Measurements from ENCODE around the gene STRIP2. TPM values are rescaled to one million over a fixed set of nuclear protein-coding genes. Genes with fewer than 3 reads are reported as not detected.

STRIP2 gene
- total and polyA plus RNA-seq, 2 donors (not counting 1 experiment from before 2014, with no cell fraction given), result 0.21 to 0.79 TPM

GRCh38 chr7:129386506-129386905, 47.7 kb upstream of the STRIP2 start:
- H3K79me2 ChIP-seq (ENCODE audit: control insufficient read depth, insufficient read depth, low read length), result no peaks in the 10 kb centered on the region
- H3K9ac ChIP-seq (ENCODE audit: low read length), result no peak overlapping the region
- H3K27me3 Mint-ChIP-seq, result no peaks in the 10 kb centered on the region
- H3K4me3 Mint-ChIP-seq, result no peak overlapping the region
- no peak overlapping the region for H2AFZ ChIP-seq (ENCODE audit: insufficient read depth, low read depth, low read length, poor library complexity, severe bottlenecking)
- no peak overlapping the region for H3K27ac Mint-ChIP-seq
- no peaks in the 10 kb centered on the region for H3K4me1 ChIP-seq (ENCODE audit: control insufficient read depth in 2 of 2, insufficient read depth in 2 of 2, low read length in 2 of 2)
- no peak for ATAC-seq (ENCODE audit: low read depth)
- H3K27ac ChIP-seq (ENCODE audit: low read length in 2 of 2), result no peak overlapping the region
- DNase-seq, result no peak
- no peaks in the 10 kb centered on the region for H3K9me3 ChIP-seq (ENCODE audit: control extremely low read depth in 1 of 3, control insufficient read depth in 2 of 3, insufficient read depth in 1 of 3, low read length in 2 of 3)
- no peaks in the 10 kb centered on the region for H4K20me1 ChIP-seq (ENCODE audit: control insufficient read depth, insufficient read depth, low read length, poor library complexity, severe bottlenecking)
- POLR2A ChIA-PET, result no interaction called here
- H3K4me3 ChIP-seq (ENCODE audit: control extremely low read depth in 1 of 5, extremely low read depth in 1 of 5, insufficient read depth in 1 of 5, low read depth in 2 of 5, low read length in 4 of 5), result no peak overlapping the region
- no peaks in the 10 kb centered on the region for H3K4me1 Mint-ChIP-seq
- TF ChIP-seq EZH2 (IDR thresholded peaks at IDR 0.05; ENCODE audit: borderline replicate concordance, insufficient read depth, low read depth, low read length, poor library complexity, severe bottlenecking) (no peak), CTCF (IDR thresholded peaks at IDR 0.05) (no peak)
- peaks cover 5 to 15% of the 10 kb centered on the region in 2 experiments for H3K36me3 ChIP-seq (replicated peaks in 1 of 2; ENCODE audit: control extremely low read depth in 1 of 2, control insufficient read depth in 1 of 2, extremely low read depth in 1 of 2, insufficient read depth in 2 of 2, low read length in 1 of 2)
- CTCF ChIA-PET, result interaction anchor here (0.7 to 2.3 kb wide), 2 partner anchors 10 to 19 kb away, joined by 3 to 11 read pairs; no protein-coding TSS in a partner anchor
- intact Hi-C loops (cut with micrococcal nuclease), result no loop called here
- no peak overlapping the region for H3K4me2 ChIP-seq (replicated peaks; ENCODE audit: low read depth, low read length, poor library complexity, severe bottlenecking)
- no peaks in the 10 kb centered on the region for H3K27me3 ChIP-seq (replicated peaks in 1 of 4; ENCODE audit: control extremely low read depth in 1 of 4, control insufficient read depth in 3 of 4, insufficient read depth in 4 of 4, low read length in 3 of 4)
- H3K9me3 Mint-ChIP-seq (ENCODE audit: insufficient read depth), result no peaks in the 10 kb centered on the region

GRCh38 chr7:129387537-129387936, 46.7 kb upstream of the STRIP2 start:
- Histone ChIP-seq H3K27ac (ENCODE audit: low read length in 2 of 2) (no peak overlapping the region), H3K4me1 (ENCODE audit: control insufficient read depth in 2 of 2, insufficient read depth in 2 of 2, low read length in 2 of 2) (no peaks in the 10 kb centered on the region), H3K27me3 (replicated peaks in 1 of 4; ENCODE audit: control extremely low read depth in 1 of 4, control insufficient read depth in 3 of 4, insufficient read depth in 4 of 4, low read length in 3 of 4) (no peaks in the 10 kb centered on the region), H4K20me1 (ENCODE audit: control insufficient read depth, insufficient read depth, low read length, poor library complexity, severe bottlenecking) (no peaks in the 10 kb centered on the region), H3K4me3 (ENCODE audit: control extremely low read depth in 1 of 5, extremely low read depth in 1 of 5, insufficient read depth in 1 of 5, low read depth in 2 of 5, low read length in 4 of 5) (no peak overlapping the region), H3K9ac (ENCODE audit: low read length) (no peak overlapping the region), H3K9me3 (ENCODE audit: control extremely low read depth in 1 of 3, control insufficient read depth in 2 of 3, insufficient read depth in 1 of 3, low read length in 2 of 3) (no peaks in the 10 kb centered on the region), H2AFZ (ENCODE audit: insufficient read depth, low read depth, low read length, poor library complexity, severe bottlenecking) (no peak overlapping the region), H3K79me2 (ENCODE audit: control insufficient read depth, insufficient read depth, low read length) (no peaks in the 10 kb centered on the region), H3K36me3 (replicated peaks in 1 of 2; ENCODE audit: control extremely low read depth in 1 of 2, control insufficient read depth in 1 of 2, extremely low read depth in 1 of 2, insufficient read depth in 2 of 2, low read length in 1 of 2) (peaks cover 5 to 10% of the 10 kb centered on the region in 2 experiments), H3K4me2 (replicated peaks; ENCODE audit: low read depth, low read length, poor library complexity, severe bottlenecking) (no peak overlapping the region)
- Mint-ChIP-seq H3K4me1 (no peaks in the 10 kb centered on the region), H3K27ac (no peak overlapping the region), H3K4me3 (no peak overlapping the region), H3K27me3 (no peaks in the 10 kb centered on the region), H3K9me3 (ENCODE audit: insufficient read depth) (no peaks in the 10 kb centered on the region)
- POLR2A ChIA-PET, result no interaction called here
- CTCF ChIA-PET, result interaction anchor here (1.4 to 3.1 kb wide), 3 partner anchors 10 to 22 kb away, joined by 3 to 27 read pairs (median 11); no protein-coding TSS in a partner anchor
- intact Hi-C loops (cut with micrococcal nuclease), result no loop called here
- DNase-seq, result no peak
- TF ChIP-seq EZH2 (IDR thresholded peaks at IDR 0.05; ENCODE audit: borderline replicate concordance, insufficient read depth, low read depth, low read length, poor library complexity, severe bottlenecking) (no peak), CTCF (IDR thresholded peaks at IDR 0.05) (no peak)
- 93% methylated on average over 1 of the region's 2 CpGs for whole genome bisulfite sequencing (ENCODE audit: insufficient coverage)
- ATAC-seq (ENCODE audit: low read depth), result no peak
